NCI-H748 (cell line): ENCODE measurements around the gene ITGBL1.
A peak's percentile ranks its signal among the peaks of the same experiment; 100 is the strongest.

ENCODE experiments used
- DNase-seq: peaks from one replicate; lab custom pipeline; 2025; ENCODE audit not compliant: unreplicated experiment; lab: John Stamatoyannopoulos, UW

The ITGBL1 gene

DNA sequence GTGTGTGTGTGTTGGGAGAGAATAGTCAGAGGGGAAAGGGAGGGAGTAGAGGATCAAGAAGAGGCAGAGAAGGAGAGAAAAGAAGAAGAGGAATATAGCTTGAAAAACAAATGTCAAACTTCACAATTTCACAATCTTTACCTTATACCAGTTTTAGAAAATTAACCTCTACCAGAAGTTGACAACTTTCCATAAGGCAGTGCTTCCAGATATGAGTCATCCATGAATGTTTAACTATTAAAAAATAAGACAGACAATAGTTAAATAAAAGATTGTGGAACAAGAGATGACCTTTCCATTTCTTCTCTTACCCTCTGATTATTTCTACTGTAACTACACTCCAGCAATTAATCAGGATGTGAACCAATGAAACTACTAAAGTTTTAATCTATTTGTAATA, 229.4 kb downstream of the ITGBL1 start:
- no peak for DNase-seq

DNA sequence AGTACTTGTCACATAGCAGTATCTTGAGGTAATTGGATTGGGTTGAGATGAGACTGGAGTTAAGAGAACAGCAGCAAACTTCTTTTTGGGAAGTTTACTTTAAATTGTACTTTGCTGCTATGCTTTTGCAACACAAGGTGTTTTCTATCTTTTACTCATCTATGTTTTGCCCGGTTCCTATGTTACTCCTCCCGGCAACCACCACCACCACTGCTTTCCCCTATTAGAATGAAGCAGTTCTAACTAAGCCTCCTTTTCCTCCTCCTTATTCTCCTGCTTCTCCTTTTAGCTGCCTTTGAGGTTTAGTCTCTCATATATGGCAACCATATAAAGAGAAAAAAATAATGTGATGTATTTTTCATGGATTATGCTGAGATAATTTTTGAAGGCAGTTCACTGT, 233.5 kb downstream of the ITGBL1 start:
- no peak for DNase-seq

DNA sequence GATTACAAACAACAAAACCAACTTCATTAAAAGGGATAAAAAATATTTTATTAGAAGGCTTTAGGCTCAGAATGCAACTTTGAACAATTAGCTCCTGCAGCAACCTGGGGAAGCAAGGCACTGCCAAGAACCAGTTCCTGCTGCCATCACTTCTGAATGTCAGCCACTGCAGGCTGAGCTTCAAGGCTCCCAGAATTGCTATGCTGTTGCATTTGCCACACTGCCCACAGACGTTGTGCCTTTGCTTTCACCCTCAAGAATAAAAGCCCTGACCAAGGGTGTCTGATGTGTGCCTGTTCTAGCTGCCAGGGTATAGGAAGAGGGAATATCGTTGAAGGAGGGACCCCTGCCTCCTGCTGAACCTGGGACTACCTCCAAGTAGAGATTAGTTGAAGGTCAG, 238.4 kb downstream of the ITGBL1 start:
- DNase-seq, result no peak

DNA sequence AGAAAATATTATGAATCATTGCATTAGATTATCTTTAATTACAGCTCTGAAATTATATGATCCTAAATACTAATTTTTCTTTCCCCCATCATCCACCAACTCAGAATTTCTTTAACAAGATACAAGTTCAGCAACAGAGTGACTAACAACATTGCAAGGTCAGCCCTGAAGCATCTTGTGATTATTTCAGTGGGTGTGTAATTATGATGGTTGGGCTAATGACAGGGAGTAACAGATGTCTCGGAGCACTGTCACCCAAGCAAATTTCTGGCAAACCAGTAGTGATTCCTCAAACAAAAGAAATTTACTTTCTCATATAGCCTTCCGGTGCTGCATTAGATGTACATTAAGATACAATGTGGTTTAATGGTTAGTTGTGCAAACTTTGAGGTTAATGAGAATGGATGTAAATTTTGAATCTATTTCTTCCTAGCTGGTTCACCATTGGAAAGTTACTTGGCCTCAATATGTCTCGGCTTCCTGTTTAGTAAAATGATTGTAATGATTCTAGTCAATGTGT, 238.9 kb downstream of the ITGBL1 start:
- no peak for DNase-seq

DNA sequence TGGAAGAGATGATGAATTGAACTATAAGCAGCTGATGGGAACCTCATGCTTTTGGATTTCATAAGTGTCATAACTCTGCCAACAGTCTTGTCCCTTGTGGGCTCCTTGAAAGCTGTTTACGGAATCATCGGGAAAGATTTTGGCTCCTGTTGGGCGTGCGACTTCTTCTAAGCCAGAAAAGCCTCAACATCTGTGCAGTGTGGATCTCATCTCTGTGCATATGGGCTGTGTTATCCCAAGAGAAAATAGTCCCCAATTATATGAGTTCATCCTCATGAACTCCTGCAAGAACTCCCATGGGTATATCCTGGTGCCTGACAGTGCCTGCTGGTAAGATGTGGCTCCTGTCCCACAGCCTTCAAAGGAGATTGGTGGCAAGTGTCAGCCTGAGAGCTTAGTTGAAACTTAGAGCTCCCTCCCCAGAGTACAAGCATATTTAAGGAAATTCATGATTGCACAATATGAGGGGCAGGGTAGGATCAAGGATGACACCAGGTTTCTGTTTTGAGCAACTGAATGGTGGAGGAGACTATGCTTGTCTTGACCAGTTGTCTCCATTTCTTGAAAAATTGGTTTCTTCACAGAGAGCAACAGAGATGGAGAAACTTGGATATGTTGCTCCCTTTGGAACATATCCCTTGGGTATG, 243.5 kb downstream of the ITGBL1 start:
- DNase-seq, result no peak

DNA sequence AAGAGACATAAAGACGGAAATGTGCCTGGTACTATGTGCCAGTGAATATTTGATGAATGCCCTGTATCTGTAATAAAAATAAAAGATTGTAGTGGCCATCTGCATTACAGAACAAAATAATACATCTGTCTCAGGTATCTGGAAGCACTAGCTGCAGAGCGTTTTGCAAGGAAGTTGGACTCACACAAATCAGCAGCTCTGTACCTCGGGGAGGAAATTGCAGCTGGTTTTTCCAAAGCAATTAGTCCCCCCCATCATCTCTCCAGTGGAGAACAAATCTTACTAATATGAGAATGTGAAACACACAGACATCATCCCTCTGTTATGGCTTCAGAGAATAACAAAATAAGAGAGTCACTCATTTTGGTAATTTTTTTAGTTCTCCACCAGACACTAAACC, 245.3 kb downstream of the ITGBL1 start:
- DNase-seq, result no peak

DNA sequence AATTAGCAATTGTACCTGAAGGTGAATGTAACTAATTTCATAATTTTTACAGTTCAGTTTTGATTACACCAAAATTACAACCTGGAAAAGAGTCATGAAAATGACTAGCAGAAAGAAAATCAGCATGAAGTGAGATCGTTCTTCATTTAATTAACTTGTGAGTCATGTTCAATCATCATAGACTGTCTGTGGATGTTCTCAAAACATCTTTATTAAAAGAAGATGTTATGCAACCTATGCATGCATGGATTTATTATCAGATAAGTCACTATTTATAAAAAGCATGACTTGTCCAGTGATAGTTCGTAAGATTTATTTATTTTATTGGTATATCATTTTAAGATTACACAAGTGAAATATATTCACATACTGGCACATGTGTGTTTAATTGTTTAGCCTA, 245.9 kb downstream of the ITGBL1 start:
- DNase-seq, result no peak

DNA sequence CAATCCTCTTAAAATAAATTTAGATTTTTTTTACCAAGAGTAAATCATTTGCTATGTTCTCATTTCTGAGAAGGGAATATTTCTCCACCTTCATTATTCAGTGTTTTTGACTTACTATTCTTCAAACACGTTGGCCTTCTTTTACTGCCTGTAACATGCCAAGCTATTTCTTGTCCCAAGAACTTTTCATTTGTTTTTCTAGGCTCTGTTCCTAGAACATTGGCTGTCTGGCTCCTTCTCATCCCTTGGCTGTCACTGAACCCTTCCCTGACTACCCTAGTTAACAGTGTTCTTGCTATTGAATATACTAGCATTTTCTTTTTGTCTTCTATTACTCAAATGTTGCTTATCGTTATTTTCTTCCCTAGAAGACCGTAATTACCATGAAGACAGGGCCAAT, 248.1 kb downstream of the ITGBL1 start:
- no peak for DNase-seq

DNA sequence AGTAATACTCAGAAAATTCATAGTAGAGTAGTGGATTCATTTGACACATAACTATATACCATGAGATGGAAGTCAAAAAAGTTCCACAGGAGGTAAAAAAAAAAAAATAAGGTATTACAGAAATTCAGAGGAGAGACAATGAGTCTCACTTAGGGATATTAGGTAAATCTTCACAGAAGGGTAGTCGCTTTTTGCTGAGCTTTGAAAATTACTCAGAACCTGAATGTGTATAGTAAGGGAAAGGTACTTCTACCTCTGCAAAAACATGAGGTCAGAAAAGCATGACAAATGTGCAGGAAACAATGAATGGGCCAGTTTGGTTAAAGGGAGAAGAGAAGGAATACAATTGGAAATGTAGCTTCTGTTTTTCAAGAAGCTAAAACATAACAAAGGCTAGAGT, 250.6 kb downstream of the ITGBL1 start:
- no peak for DNase-seq

DNA sequence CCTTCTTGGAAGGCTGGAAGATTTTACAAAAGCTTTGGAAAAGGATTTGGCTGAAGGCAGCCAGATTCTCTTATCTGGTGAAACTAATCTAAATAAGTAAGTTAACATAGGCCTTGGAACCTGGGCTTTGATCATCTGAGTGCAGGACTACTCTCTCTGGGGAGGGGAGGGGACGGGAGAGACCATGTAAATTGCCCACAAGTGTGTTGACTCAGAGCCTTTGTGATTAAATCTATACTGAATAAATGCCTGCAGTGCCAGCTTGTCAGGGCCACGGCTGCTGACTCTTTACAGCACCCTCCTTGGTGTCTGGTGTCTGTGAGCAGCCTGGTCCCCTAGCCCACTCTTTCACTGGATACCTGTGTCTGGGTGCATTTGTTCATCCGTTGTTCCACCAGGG, 251.4 kb downstream of the ITGBL1 start:
- DNase-seq, result no peak

DNA sequence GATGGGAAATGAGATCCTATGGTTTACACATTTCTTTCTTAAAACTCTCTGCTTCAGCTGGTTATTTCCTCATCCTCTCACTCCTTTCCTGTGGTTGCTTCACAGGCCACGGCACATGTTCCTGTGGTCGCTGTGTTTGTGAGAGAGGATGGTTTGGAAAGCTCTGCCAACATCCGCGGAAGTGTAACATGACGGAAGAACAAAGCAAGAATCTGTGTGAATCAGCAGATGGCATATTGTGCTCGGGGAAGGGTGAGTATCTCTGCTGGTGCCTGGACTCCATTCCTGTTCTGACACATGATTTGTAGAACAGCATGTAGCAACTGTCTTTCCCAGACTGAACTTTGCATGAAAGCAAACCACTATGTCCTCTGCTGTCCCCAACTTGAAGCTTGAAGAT, 254.2 kb downstream of the ITGBL1 start:
- DNase-seq, result peak; percentile 11

DNA sequence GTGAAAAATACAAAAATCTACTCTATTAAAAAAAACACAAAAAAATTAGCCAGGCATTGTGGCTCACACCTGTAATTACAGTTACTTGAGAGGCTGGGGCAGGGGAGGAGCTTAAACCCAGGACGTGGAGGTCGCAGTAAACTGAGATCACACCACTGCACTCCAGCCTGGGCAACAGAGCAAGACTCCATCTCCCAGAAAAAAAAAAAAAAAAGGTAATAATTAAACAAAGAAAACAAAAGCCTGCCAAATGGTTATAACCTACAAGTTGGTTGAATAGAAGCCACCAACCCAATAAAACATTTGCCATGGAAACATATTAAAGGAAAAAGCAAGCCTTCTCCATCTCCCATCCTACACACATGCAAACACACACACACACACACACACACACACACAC, 255.2 kb downstream of the ITGBL1 start:
- DNase-seq, result no peak

DNA sequence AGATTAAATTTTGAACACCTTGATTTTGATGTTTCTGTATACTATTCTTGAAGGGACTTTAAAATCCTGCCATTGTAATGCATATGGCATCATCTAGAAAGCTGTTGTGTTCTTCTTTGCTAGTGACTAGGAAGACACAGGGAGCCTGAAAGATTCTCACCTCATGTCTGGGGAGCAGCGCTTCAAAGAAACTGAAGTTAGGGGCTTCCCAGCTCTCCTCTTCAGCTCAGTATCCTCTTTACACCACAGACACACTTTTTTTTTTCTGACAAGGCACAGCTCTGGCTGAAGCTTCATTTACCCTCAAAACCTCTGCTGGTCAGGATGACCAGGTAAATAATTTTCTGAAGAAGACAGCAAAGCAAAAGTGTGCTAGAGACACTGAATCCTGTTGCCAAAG, 255.6 kb downstream of the ITGBL1 start:
- no peak for DNase-seq

DNA sequence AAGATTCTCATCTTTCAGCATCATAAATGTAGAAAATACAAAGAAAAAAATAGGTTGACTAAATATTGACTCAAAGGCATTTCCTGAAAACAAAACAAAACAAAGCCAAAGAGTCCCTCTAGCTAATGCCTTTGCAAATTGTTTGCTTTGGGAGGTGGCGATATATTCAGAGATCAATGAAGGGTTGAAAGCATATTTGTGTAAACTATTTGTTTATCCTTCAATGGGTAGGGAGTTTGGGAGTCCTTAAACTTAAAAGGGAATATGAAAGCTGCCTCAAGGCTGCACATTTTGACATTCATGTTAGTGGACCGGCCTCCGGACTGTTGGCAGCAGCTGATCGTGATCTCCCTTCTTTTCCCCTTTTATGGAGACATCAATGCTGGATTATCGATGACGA, 257.5 kb downstream of the ITGBL1 start:
- peak; percentile 88 for DNase-seq

DNA sequence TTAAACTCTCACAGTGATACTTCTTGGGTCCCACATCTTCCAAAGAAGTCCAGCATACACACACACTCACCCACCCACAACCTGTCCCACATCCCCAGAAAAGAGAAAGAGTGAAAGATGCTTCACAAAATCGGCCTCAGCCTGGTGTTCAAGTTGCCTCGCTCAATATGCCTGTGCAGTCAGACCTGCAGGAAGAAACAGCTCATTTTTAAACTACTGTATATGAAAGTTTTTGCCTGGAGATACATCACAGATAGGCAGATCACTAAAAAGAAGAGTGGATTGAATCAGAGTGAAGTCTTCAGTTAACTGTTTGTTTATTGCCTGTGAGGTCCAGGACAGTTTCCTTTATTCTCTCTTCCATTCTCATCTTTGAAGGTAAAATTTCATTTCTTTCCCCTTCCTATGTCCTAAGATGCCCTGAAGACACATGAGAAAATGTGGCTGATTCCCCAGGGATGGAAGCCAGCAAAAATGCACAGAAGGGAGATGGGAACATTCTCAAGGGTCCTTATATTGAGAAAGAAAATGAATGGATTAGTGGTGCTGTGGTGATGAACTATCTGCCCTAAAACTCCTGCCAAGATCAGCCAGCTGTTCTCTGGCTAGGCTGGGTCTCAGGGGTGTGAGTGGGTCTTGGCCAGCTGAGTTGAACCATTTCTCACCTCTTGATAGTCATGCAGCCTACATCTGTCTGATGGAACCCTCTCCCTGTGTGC, 259.0 kb downstream of the ITGBL1 start:
- no peak for DNase-seq

DNA sequence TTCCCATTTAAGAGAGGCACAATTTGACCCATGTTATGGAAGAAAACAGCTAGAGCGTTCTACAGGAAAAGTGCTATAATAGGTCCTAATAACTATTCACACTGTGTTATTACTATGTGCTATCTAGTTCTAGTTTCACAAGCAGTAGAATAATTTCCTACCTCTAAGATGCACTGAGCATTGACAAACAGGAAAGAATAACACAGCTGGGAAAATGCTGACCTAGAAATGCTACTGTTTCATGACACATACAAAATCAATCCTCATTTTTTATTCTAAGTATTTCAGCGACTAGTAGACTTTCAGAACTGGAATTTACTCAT, 259.5 kb downstream of the ITGBL1 start:
- DNase-seq, result no peak

DNA sequence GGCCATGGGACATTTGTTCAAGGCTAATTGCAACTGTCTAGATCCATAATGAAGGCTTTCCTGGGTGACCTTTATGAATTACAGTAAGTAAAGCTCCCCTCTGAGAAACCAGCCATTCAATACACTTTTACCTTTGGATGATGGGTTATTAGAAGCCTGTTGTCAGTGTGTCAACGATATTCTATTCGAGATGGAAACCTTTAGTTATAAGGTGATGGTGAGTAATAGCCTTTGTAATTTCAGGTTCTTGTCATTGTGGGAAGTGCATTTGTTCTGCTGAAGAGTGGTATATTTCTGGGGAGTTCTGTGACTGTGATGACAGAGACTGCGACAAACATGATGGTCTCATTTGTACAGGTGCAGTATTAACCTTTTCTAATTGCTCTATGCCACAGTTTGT, 261.7 kb downstream of the ITGBL1 start:
- peak; percentile 56 for DNase-seq

DNA sequence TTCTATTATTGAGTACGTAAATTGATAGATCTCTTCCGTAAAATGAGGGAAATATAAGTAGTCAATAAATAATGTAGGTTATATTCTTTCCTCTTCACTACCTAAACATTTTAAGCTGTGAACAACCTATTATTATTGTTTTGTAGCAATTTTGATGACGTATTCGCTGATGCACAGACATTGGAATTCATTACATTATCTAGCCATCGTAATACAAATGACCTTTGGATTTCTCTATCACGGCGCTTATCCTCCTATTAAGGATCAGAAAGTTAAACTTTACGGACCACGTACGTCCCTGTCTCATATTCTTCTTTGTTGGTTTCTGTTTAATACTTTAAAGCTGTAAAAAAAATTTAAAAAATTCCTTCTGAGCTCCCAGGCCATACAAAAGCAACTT, 264.9 kb downstream of the ITGBL1 start:
- DNase-seq, result no peak

DNA sequence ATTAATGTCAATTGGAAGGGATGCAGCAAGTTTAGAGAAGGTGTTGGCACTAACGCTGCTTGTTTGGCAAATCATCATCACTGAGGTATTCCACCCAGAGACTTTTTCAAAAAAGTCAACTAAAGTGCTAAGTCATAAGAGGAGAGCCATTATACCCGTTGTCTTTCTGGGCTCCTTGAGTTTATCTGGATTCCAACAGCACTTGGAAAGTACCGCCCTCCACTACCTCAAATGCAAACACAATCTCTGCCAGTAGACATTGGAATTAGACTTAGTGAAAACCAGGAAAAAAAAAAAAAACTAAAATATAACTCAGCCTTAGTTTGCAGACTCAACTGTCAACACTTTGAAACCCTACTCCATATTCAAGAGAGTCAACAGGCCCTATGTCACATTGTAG, 266.0 kb downstream of the ITGBL1 start:
- DNase-seq, result no peak

DNA sequence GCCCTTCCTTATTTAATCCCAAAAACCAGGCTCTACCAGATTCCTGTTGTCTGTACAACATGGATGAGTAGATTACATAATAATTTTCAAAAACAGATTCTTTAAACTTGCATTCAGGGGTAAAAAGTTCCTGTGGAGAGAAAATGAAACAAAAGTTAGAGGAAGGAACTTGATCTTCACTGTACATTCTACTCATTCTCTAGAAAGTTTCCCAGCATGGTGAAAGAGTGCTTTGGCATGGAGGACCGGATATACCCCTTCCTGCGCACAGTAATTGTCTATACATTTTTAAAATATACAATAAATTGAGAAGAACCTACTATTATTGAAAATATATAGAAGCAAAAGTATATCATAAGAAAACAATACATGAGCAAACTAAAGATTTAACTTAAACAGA, 274.2 kb downstream of the ITGBL1 start:
- no peak for DNase-seq

DNA sequence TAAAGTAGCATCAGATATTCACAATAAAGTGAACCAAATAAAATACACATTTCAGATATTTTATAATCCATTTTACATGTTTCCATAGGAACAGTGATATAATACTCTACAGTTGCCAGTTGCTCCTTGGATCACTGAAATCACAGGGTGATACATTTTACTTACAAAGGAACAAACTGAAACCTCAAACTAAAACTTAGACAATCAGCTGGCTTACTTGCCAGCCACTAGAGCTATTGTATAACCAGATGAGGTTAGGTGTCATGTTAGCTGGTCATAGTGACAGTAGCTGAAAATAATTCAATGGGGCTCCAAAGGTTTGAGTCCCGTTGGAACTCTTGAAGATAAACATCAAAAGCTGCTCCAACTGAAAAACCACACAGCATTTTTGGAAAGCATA, 274.6 kb downstream of the ITGBL1 start:
- no peak for DNase-seq

DNA sequence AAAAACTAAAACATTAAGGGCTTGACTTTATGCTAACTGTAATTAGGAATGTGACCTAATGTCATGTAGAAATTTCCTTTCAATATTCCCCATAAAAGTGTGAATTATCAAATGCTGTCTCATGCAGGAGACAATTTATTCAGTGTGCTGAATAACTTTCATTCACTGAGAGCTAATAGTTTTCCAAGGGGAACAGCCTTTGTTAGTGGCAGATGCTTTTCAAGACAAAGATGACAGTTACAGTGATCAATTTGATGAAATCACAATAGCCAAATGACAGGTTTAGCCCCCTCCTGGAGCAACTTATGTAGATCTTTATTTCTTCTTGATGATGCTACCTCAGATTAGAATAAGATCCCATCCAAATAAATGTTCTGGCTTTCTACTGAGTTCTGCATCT, 275.5 kb downstream of the ITGBL1 start:
- DNase-seq, result no peak

DNA sequence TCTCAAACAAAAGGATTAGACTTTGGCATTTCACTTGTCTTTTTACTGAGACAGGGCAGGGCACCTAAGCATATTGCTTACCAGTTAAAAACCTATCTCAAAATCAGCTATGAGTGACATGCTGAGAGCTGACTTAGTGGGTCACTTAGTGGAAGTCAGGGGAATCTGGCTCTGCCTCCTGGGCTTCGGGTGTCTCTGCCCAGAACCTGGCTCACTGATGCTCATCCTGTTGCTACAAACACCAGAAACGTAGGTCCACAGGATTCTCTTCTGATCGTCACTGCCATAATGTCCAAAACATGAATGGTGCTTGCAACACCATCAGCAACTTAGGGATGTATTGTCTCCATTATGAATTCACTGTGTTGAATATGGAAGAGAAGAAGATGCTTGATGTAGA, 276.1 kb downstream of the ITGBL1 start:
- DNase-seq, result no peak
